Measurements from ENCODE around the gene SOCS2.
"Not testable (repeated sequence)": the region's sequence is repeated elsewhere in the genome, so short reads cannot be mapped to it uniquely, and the experiment has no call there.

Gene SOCS2

GRCh38 chr12:93595351-93595750 lies 22.9 kb downstream of the SOCS2 start:
- no peak for DNase-seq

- DNase-seq = no peak
Measured at GRCh38 chr12:93597608-93598007, 25.1 kb downstream of the SOCS2 start.

GRCh38 chr12:93599192-93599591 lies 26.7 kb downstream of the SOCS2 start:
- DNase-seq = no peak

- DNase-seq = no peak
Measured at GRCh38 chr12:93601591-93601990, 29.1 kb downstream of the SOCS2 start.

- no peak for DNase-seq
Measured at GRCh38 chr12:93602897-93603668, 30.6 kb downstream of the SOCS2 start.

- no peak for DNase-seq
Measured at GRCh38 chr12:93603762-93604161, 31.3 kb downstream of the SOCS2 start.

- no peak for DNase-seq
Measured at GRCh38 chr12:93608313-93608712, 35.8 kb downstream of the SOCS2 start.

GRCh38 chr12:93609281-93610192 lies 37.1 kb downstream of the SOCS2 start:
- no peak for DNase-seq

GRCh38 chr12:93612776-93613175 lies 40.3 kb downstream of the SOCS2 start:
- no peak for DNase-seq

- DNase-seq = no peak
Measured at GRCh38 chr12:93614917-93615596, 42.6 kb downstream of the SOCS2 start.

- no peak for DNase-seq
Measured at GRCh38 chr12:93616584-93617101, 44.2 kb downstream of the SOCS2 start.

GRCh38 chr12:93618891-93619410 lies 46.5 kb downstream of the SOCS2 start:
- no peak for DNase-seq

GRCh38 chr12:93621986-93622385 lies 49.5 kb downstream of the SOCS2 start:
- DNase-seq = no peak

- DNase-seq = no peak
Measured at GRCh38 chr12:93622485-93622884, 50.0 kb downstream of the SOCS2 start.

GRCh38 chr12:93624595-93625294 lies 52.3 kb downstream of the SOCS2 start:
- no peak for DNase-seq

GRCh38 chr12:93625295-93625645 lies 52.8 kb downstream of the SOCS2 start:
- not testable (repeated sequence) for DNase-seq

GRCh38 chr12:93626160-93626559 lies 53.7 kb downstream of the SOCS2 start:
- no peak for DNase-seq

Measured in SHP77 treated with DMSO at 0.1 percent for 48 hours (cell line).